ENCODE measurements around the gene PELI2.

The PELI2 gene

DNA sequence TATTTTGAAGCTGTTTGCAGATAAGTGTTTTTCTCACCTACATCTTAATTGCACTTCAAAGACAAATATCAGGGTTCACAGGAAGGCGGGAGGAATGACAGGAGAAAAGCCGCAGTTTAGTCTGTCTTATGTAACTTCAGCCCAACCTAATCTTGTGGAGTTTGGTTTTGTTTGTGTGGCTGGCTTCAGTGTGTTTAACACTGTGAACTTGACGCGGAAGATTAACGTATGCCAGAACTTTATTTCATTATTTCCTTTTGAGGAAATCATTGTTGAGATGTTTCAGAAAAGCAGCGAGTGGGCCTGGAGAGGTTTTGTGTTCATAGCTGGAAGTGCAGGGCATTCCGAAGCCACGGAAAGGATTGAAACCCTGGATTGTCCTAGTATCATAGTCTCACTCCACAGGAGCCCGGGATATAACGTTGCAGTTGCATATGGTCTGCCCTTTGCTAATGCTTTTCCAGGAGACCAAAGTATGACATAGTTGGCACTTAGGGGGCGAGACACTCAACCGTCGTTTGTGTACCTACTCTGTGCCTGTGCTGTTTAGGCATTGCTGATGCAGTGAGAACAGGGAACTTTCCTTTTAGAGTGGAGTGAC is 2.0 kb downstream of the PELI2 start:
- DNase-seq = peak; percentile 94

DNA sequence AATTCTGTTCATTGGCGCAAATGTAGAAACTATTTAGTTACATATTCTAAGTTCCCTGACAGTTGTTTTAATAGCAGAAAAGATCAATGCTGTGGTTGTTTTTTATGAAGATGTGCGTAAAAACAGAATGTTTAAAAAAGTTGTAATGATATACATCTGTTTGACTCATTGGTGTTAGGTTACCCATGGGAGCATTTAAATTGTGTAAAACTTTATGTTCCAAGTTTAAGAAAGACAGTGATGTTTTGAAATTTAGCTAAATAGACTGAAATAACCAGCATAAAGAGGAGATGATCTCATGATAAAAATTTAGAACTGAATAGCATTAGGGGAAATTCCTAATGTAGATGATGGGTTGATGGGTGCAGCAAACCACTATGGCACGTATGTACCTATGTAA is 3.6 kb downstream of the PELI2 start:
- DNase-seq = no peak

- DNase-seq = peak; percentile 76
These were observed 4.1 kb downstream of the PELI2 start for GRCh38 chr14:56122301-56122700.

GRCh38 chr14:56124327-56124726 is 6.1 kb downstream of the PELI2 start:
- peak; percentile 70 for DNase-seq

- DNase-seq = peak; percentile 100
These were observed 7.8 kb downstream of the PELI2 start for GRCh38 chr14:56125772-56126636.

- peak; percentile 94 for DNase-seq
These were observed 8.4 kb downstream of the PELI2 start for GRCh38 chr14:56126637-56126913.

DNA sequence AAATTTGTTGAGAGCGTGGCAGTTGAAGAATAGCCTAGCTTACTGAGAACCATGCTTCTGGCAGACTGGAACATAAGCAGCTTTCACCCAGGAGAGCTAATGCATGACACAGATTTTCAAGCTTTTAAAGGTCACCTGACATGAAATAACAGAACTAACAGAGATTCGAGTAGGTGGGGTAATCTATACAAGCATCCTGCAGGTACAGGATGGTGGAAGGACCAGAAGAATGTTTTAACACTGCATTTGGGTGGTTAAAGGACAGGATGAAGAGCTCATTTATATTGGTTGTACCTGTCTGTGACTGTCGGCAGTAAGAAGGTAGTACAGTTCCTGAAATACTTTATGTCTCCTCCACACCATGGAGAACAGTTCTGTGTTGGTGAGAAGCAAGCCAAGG is 8.9 kb downstream of the PELI2 start:
- peak; percentile 96 for DNase-seq

DNA sequence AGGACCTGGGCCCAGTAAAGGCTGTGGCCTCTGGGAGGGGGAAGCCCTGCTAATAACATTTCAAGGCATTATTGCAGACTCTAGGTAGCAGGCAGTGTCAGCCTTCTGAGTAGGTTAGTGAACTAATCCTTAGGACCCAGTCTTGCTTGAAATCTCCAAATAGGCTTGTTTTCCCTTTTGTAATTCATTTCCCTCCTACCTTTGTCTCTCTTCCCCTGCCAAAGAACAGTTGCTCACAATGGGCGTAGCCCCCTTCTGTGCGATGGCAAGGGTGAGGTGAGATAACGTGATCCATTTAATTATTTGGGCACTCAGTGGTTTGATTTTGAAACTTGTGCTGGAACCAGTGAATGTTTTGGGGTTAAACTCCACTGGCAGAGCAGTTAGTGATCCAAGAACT is 10.9 kb downstream of the PELI2 start:
- peak; percentile 99 for DNase-seq

DNA sequence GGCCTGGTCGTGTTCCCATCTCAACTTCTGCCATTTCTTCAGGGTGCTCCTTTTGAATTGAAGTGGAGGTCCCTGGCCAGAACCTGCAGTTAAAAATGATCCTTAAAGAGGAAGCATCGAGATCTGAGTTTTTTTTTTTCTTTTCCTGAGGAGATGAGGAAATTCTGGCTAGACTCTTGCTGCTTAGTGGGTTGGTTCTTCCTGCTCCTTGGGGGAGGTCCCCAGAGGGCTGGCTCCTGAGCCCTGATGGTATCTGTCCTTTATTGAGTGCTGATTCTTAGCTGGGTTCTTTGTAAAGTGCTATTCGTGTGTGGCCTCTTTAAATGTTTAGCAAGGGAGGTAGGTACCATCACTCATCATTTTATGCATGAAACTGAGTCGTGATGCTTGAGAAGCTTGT is 11.7 kb downstream of the PELI2 start:
- DNase-seq = peak; percentile 77

- DNase-seq = peak; percentile 97
These were observed 13.0 kb downstream of the PELI2 start for GRCh38 chr14:56131004-56131864.

- peak; percentile 100 for DNase-seq
These were observed 13.9 kb downstream of the PELI2 start for GRCh38 chr14:56131865-56132833.

GRCh38 chr14:56133547-56133946 is 15.3 kb downstream of the PELI2 start:
- DNase-seq = peak; percentile 98

GRCh38 chr14:56135001-56135400 is 16.8 kb downstream of the PELI2 start:
- peak; percentile 99 for DNase-seq

GRCh38 chr14:56135668-56136067 is 17.5 kb downstream of the PELI2 start:
- no peak for DNase-seq

GRCh38 chr14:56136571-56137452 is 18.6 kb downstream of the PELI2 start:
- DNase-seq = peak; percentile 83

DNA sequence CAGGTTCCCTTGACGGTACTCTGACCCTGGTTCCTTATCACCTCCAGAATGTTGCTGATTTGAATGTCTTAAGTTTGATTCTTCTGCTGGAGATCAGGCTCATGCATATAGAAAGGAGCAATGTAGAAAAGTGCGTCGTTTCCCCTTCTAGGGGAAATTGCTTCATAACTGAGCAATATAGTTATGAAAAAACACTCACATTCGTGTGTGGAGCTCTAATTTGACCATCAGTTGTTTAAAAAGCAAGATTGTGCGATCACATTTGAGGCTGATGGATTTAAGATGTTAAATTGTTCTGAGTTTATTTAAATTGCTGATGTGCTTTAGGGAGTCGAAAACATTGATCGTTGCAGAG is 19.2 kb downstream of the PELI2 start:
- no peak for DNase-seq

- DNase-seq = peak; percentile 97
These were observed 19.6 kb downstream of the PELI2 start for GRCh38 chr14:56137849-56138248.

DNA sequence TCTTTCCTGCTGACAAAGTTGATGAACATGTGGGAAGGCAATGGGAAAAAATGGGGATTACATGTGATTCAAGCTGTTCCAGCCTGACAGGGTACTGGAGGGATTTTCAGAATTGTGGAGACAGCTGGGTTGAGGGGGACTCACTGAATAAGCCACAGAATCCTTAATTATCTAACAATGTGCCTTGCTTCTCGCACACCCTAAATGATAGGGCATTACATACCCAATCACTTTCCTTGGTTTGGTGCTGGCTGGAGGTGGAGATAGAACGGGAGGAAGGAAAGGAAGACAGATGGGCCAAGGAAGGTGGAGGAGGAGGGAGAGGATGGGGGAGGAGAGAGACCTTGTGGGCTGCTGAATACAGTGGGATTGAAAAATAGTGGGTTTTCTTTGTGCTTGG is 20.7 kb downstream of the PELI2 start:
- DNase-seq = peak; percentile 100

GRCh38 chr14:56142314-56142713 is 24.1 kb downstream of the PELI2 start:
- no peak for DNase-seq

- no peak for DNase-seq
These were observed 24.8 kb downstream of the PELI2 start for GRCh38 chr14:56143025-56143424.

- DNase-seq = peak; percentile 91
These were observed 26.0 kb downstream of the PELI2 start for GRCh38 chr14:56144176-56144575.

Data from NCI-H82 (cell line).